ENCODE measurements around the gene MME. TPM values are rescaled to one million over a fixed set of nuclear protein-coding genes. Genes with fewer than 3 reads are reported as not detected.

Gene MME
- total and polyA plus RNA-seq, 10 of the 15 experiments (the other 5 are each of a cell fraction or from before 2014, with no cell fraction given): under 0.01 to 0.23 (median 0.09) TPM; not detected in 3

GRCh38 chr3:155225417-155225816 is 145.3 kb downstream of the MME start (continued):
- no peak for TF ChIP-seq CEBPZ (IDR thresholded peaks at IDR 0.05; ENCODE audit: low read depth, low read length)
- TF ChIP-seq EED (IDR thresholded peaks at IDR 0.05; ENCODE audit: low read depth): no peak
- no peak for TF ChIP-seq BHLHE40 (IDR thresholded peaks at IDR 0.05; ENCODE audit: borderline replicate concordance in 1 of 2, low read depth in 2 of 2, low read length in 1 of 2)
- no peak for TF ChIP-seq MEF2A (IDR thresholded peaks at IDR 0.05; ENCODE audit: insufficient read depth, low read depth, low read length)
- TF ChIP-seq IKZF2 (IDR thresholded peaks at IDR 0.05): no peak
- no peak for TF ChIP-seq E2F4 (IDR thresholded peaks at IDR 0.05; ENCODE audit: low read depth, low read length)
- TF ChIP-seq EZH2 (IDR thresholded peaks at IDR 0.05; ENCODE audit: borderline replicate concordance, control insufficient read depth, low read depth, low read length): no peak
- no peak for TF ChIP-seq MYC (IDR thresholded peaks at IDR 0.05; ENCODE audit: insufficient read depth, insufficient read length, insufficient replicate concordance, low read length, severe bottlenecking)
- TF ChIP-seq RUNX3 (IDR thresholded peaks at IDR 0.05; ENCODE audit: low read length): no peak

All from GM12878 (cell line).